Measurements from ENCODE around the gene MAP7D3. TPM values are rescaled to one million over a fixed set of nuclear protein-coding genes. Genes with fewer than 3 reads are reported as not detected.

Gene MAP7D3
- total RNA-seq, 1 experiment from 2014 or later, result 15.0 TPM

DNA sequence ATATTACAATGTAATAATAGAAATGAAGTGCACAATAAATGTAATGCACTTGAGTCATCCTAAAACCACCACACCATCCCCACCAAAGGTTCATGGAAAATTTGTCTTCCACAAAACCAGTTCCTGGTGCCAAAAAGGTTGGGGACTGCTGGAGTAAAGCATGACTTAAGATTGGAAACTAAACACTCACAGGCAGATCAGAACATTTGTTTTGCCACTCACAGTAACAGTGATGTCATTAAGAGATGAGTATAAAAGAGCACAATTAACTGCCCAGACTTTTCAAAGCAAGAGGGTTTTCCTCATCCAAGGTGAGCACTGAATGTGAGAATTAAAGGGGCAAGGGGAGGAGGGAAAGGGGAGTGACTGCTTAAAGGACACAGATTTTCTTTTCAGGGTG is 35.6 kb downstream of the MAP7D3 start:
- ChIA-PET CTCF (no interaction called here), POLR2A (no interaction called here), RAD21 (ENCODE audit: low non-redundant PET in 1 of 2, low total read pairs in 2 of 2, uncharacterized antibody in 2 of 2, unreplicated experiment in 2 of 2) (no interaction called here)
- BruUV-seq (replicated peaks), result no TSS peak
- no peak overlapping the region for H3K9ac ChIP-seq (ENCODE audit: low read length)
- TF ChIP-seq ZFX (IDR thresholded peaks at IDR 0.05) (no peak), ELF1 (IDR thresholded peaks at IDR 0.05; ENCODE audit: borderline replicate concordance, low read depth) (no peak), CEBPB (IDR thresholded peaks at IDR 0.05; ENCODE audit: low read depth) (no peak), MAX (IDR thresholded peaks at IDR 0.05) (no peak), YY1 (IDR thresholded peaks at IDR 0.05; ENCODE audit: extremely low read depth, insufficient replicate concordance, low read depth, low read length) (no peak), SIN3A (IDR thresholded peaks at IDR 0.05; ENCODE audit: low read depth) (no peak), POLR2AphosphoS5 (IDR thresholded peaks at IDR 0.05; ENCODE audit: low read depth, low read length) (no peak), EZH2 (IDR thresholded peaks at IDR 0.05) (no peak), EZH2phosphoT487 (IDR thresholded peaks at IDR 0.05; ENCODE audit: borderline replicate concordance) (no peak), ATF3 (IDR thresholded peaks at IDR 0.05) (no peak), CBX3 (IDR thresholded peaks at IDR 0.05; ENCODE audit: low read depth) (no peak), SP1 (IDR thresholded peaks at IDR 0.05; ENCODE audit: low read depth) (no peak), POLR2A (IDR thresholded peaks at IDR 0.05; ENCODE audit: borderline replicate concordance, extremely low read depth, insufficient read depth, insufficient read length) (no peak), ZNF274 (IDR thresholded peaks at IDR 0.05; ENCODE audit: low read depth, low read length) (no peak)
- TF ChIP-seq, protein P1, sequence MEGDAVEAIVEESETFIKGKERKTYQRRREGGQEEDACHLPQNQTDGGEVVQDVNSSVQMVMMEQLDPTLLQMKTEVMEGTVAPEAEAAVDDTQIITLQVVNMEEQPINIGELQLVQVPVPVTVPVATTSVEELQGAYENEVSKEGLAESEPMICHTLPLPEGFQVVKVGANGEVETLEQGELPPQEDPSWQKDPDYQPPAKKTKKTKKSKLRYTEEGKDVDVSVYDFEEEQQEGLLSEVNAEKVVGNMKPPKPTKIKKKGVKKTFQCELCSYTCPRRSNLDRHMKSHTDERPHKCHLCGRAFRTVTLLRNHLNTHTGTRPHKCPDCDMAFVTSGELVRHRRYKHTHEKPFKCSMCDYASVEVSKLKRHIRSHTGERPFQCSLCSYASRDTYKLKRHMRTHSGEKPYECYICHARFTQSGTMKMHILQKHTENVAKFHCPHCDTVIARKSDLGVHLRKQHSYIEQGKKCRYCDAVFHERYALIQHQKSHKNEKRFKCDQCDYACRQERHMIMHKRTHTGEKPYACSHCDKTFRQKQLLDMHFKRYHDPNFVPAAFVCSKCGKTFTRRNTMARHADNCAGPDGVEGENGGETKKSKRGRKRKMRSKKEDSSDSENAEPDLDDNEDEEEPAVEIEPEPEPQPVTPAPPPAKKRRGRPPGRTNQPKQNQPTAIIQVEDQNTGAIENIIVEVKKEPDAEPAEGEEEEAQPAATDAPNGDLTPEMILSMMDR (IDR thresholded peaks at IDR 0.05 in 2 of 3, conservative IDR thresholded peaks at IDR 0.05 in 1 of 3; ENCODE audit: borderline replicate concordance in 1 of 3, insufficient read depth in 1 of 3, low read depth in 2 of 3, low read length in 2 of 3), result no peak
- TF ChIP-seq, protein P2, sequence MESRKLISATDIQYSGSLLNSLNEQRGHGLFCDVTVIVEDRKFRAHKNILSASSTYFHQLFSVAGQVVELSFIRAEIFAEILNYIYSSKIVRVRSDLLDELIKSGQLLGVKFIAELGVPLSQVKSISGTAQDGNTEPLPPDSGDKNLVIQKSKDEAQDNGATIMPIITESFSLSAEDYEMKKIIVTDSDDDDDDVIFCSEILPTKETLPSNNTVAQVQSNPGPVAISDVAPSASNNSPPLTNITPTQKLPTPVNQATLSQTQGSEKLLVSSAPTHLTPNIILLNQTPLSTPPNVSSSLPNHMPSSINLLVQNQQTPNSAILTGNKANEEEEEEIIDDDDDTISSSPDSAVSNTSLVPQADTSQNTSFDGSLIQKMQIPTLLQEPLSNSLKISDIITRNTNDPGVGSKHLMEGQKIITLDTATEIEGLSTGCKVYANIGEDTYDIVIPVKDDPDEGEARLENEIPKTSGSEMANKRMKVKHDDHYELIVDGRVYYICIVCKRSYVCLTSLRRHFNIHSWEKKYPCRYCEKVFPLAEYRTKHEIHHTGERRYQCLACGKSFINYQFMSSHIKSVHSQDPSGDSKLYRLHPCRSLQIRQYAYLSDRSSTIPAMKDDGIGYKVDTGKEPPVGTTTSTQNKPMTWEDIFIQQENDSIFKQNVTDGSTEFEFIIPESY (IDR thresholded peaks at IDR 0.05; ENCODE audit: extremely low read depth, insufficient replicate concordance, low read length), result no peak
- H3K4me3 ChIP-seq (replicated peaks in 1 of 2; ENCODE audit: low read depth in 1 of 2, low read length in 2 of 2), result no peak overlapping the region
- H3K9me2 ChIP-seq (ENCODE audit: insufficient read depth), result no peaks in the 10 kb centered on the region
- ATAC-seq (no peak), DNase-seq (ENCODE audit: low read depth, low spot score) (no peak)
- H2AFZ ChIP-seq (ENCODE audit: low read depth, low read length, poor library complexity, severe bottlenecking), result no peak overlapping the region
- no peaks in the 10 kb centered on the region for H3K79me2 ChIP-seq (ENCODE audit: insufficient read depth, low read length)
- peaks cover 2 to 3% of the 10 kb centered on the region in 2 experiments; a peak in 3 of 4 replicates for H3K36me3 ChIP-seq (ENCODE audit: control insufficient read depth in 1 of 2, insufficient read depth in 2 of 2, low read length in 2 of 2)
- H3K27ac ChIP-seq (ENCODE audit: low read depth, low read length), result no peak overlapping the region
- H4K20me1 ChIP-seq (ENCODE audit: insufficient read depth), result no peaks in the 10 kb centered on the region
- intact Hi-C loops (cut with micrococcal nuclease), result no loop called here
- H3K4me1 ChIP-seq (ENCODE audit: control insufficient read depth in 1 of 2, insufficient read depth in 2 of 2, low read length in 2 of 2), result peaks cover 7 to 18% of the 10 kb centered on the region in 2 experiments; a peak in 3 of 4 replicates
- no peaks in the 10 kb centered on the region for H3K27me3 ChIP-seq (ENCODE audit: insufficient read depth, low read length)
- no peaks in the 10 kb centered on the region for H3K9me3 ChIP-seq (ENCODE audit: control insufficient read depth in 1 of 2, insufficient read depth in 1 of 2, low read depth in 1 of 2, low read length in 2 of 2)
- no peak overlapping the region for H3K4me2 ChIP-seq (ENCODE audit: low read length)

Data from HCT116 (cell line).